CD4-positive, alpha-beta memory T cell (primary cell): Measurements from ENCODE around the gene INPP5A. TPM values are rescaled to one million over a fixed set of nuclear protein-coding genes. Genes with fewer than 3 reads are reported as not detected.

ENCODE experiments used
- CTCF ChIA-PET: fragments of 350-600 bp; sonication (Branson Sonifier 250); formaldehyde crosslinking; loops from one replicate; lab custom pipeline; 2021; ENCODE audit warnings: inconsistent platforms; ENCODE audit not compliant: partially characterized antibody; lab: Charles Lee
- POLR2A ChIA-PET: fragments of 350-600 bp; sonication (Branson Sonifier 250); formaldehyde crosslinking; loops from one replicate; lab custom pipeline; 2021; ENCODE audit not compliant: partially characterized antibody; lab: Charles Lee
- DNase-seq, 5 donors: peaks; one replicate each; pipeline versions ENCODE4 v3.0.0 to v3.0.0-alpha.2; 2020 to 2022; ENCODE audit warnings: mixed read lengths in 1 of 5
- H3K27ac ChIP-seq: one replicate; pipeline ENCODE4 v1.7.0; 2013; ENCODE audit warnings: low read depth, low read length
- H3K27me3 ChIP-seq: 2 replicates; pipeline ENCODE4 v1.7.0; 2013; ENCODE audit warnings: mild to moderate bottlenecking, low read length, moderate library complexity; ENCODE audit not compliant: insufficient read depth
- H3K36me3 ChIP-seq: 2 replicates; pipeline ENCODE4 v1.7.0; 2013; ENCODE audit warnings: mild to moderate bottlenecking, low read length, moderate library complexity; ENCODE audit not compliant: insufficient read depth
- H3K4me1 ChIP-seq: 2 replicates; pipeline ENCODE4 v1.7.0; 2013; ENCODE audit warnings: mild to moderate bottlenecking, low read length, moderate library complexity; ENCODE audit not compliant: insufficient read depth
- H3K4me3 ChIP-seq, 2 donors: one replicate each; pipeline ENCODE4 v1.7.0; 2013; ENCODE audit warnings: low read length in 2 of 2, mild to moderate bottlenecking in 1 of 2
- H3K9me3 ChIP-seq, 2 donors: one replicate each; pipeline ENCODE4 v1.7.0; 2013; ENCODE audit warnings: low read length in 2 of 2, control low read depth in 1 of 2; ENCODE audit not compliant: control insufficient read depth in 1 of 2
- H3K27ac Mint-ChIP-seq, 7 donors: one replicate each; pipeline ENCODE4 v1.8.0; 2020 to 2021; ENCODE audit warnings: mixed read lengths in 7 of 7, mild to moderate bottlenecking in 6 of 7, inconsistent platforms in 3 of 7, moderate library complexity in 3 of 7
- H3K27me3 Mint-ChIP-seq, 2 donors: one replicate each; pipeline ENCODE4 v1.8.0; 2020 to 2021; ENCODE audit warnings: mixed read lengths in 2 of 2
- H3K36me3 Mint-ChIP-seq, 2 donors: one replicate each; pipeline ENCODE4 v1.8.0; 2020 to 2021; ENCODE audit warnings: mixed read lengths in 2 of 2, inconsistent platforms in 1 of 2, mild to moderate bottlenecking in 1 of 2
- H3K4me1 Mint-ChIP-seq, 4 donors: one replicate each; pipeline ENCODE4 v1.8.0; 2020 to 2021; ENCODE audit warnings: mixed read lengths in 4 of 4, mild to moderate bottlenecking in 1 of 4
- H3K4me3 Mint-ChIP-seq, 8 donors: one replicate each; pipeline ENCODE4 v1.8.0; 2020 to 2021; ENCODE audit warnings: mixed read lengths in 8 of 8, mild to moderate bottlenecking in 7 of 8, moderate library complexity in 6 of 8, inconsistent platforms in 3 of 8
- H3K9me3 Mint-ChIP-seq, 8 donors: one replicate each; pipeline ENCODE4 v1.8.0; 2020 to 2021; ENCODE audit warnings: mixed read lengths in 8 of 8, mild to moderate bottlenecking in 5 of 8, inconsistent platforms in 3 of 8, moderate library complexity in 1 of 8
- intact Hi-C: fragments of 100-400 bp; cut with micrococcal nuclease; formaldehyde crosslinking; loops from one replicate; pipeline ENCODE4 v1.15.1; 2023
- polyA plus RNA-seq, 2 donors: library from polyadenylated mRNA; unstranded; fragments of 300-500 nt; fragmentation: Illumina TruSeq; gene quantifications; one replicate each; pipeline ENCODE4 v1.2.3, GENCODE V29; 2021
- total RNA-seq, 2 experiments: library from RNA; stranded (reverse); gene quantifications; one replicate each; pipeline ENCODE4 v1.2.3, GENCODE V29; 2021

The INPP5A gene
- total and polyA plus RNA-seq, 4 experiments from 2014 or later: 0.61 to 19.3 (median 10.8) TPM

GRCh38 chr10:132729810-132730572 is 192.4 kb downstream of the INPP5A start:
- no peak overlapping the region for H3K4me3 Mint-ChIP-seq
- Histone ChIP-seq H3K27ac (no peak overlapping the region), H3K4me1 (no peaks in the 10 kb centered on the region), H3K36me3 (no peaks in the 10 kb centered on the region), H3K4me3 (no peak overlapping the region), H3K27me3 (no peaks in the 10 kb centered on the region), H3K9me3 (no peaks in the 10 kb centered on the region)
- no peak for DNase-seq
- peaks cover 13 to 26% of the 10 kb centered on the region in 2 donors for H3K36me3 Mint-ChIP-seq
- intact Hi-C loops: no loop called here
- ChIA-PET CTCF (no interaction called here), POLR2A (interaction anchor here (1.1 kb wide), 1 partner anchor 17 kb away, joined by 3 read pairs; no protein-coding TSS in a partner anchor)
- H3K4me1 Mint-ChIP-seq: no peaks in the 10 kb centered on the region
- no peak overlapping the region for H3K27ac Mint-ChIP-seq
- no peaks in the 10 kb centered on the region for H3K27me3 Mint-ChIP-seq
- H3K9me3 Mint-ChIP-seq: peaks cover 0 to 2% (median 0%) of the 10 kb centered on the region in 8 donors

- H3K36me3 ChIP-seq: no peaks in the 10 kb centered on the region
- H3K4me1 ChIP-seq: no peaks in the 10 kb centered on the region
- Mint-ChIP-seq H3K36me3 (peaks cover 10 to 22% of the 10 kb centered on the region in 2 donors), H3K4me3 (no peak overlapping the region), H3K27ac (no peak overlapping the region), H3K4me1 (no peaks in the 10 kb centered on the region), H3K9me3 (peaks cover 0 to 2% (median 0%) of the 10 kb centered on the region in 8 donors), H3K27me3 (no peaks in the 10 kb centered on the region)
- intact Hi-C loops: no loop called here
- no peaks in the 10 kb centered on the region for H3K27me3 ChIP-seq
- ChIA-PET POLR2A (interaction anchor here (1.1 kb wide), 1 partner anchor 17 kb away, joined by 3 read pairs; no protein-coding TSS in a partner anchor), CTCF (no interaction called here)
- H3K27ac ChIP-seq: no peak overlapping the region
- no peaks in the 10 kb centered on the region for H3K9me3 ChIP-seq
- DNase-seq: no peak
- H3K4me3 ChIP-seq: no peak overlapping the region
Observed at GRCh38 chr10:132730573-132730953, 193.0 kb downstream of the INPP5A start.

- no peak for DNase-seq
- no peak overlapping the region for H3K27ac ChIP-seq
- no peaks in the 10 kb centered on the region for H3K36me3 ChIP-seq
- H3K9me3 ChIP-seq: no peaks in the 10 kb centered on the region
- no peak overlapping the region for H3K4me3 ChIP-seq
- Mint-ChIP-seq H3K36me3 (peaks cover 5 to 6% of the 10 kb centered on the region in 2 donors), H3K4me1 (no peaks in the 10 kb centered on the region), H3K4me3 (no peak overlapping the region), H3K27ac (no peak overlapping the region), H3K27me3 (no peaks in the 10 kb centered on the region), H3K9me3 (no peaks in the 10 kb centered on the region)
- POLR2A ChIA-PET: no interaction called here
- CTCF ChIA-PET: no interaction called here
- intact Hi-C loops: no loop called here
- H3K27me3 ChIP-seq: no peaks in the 10 kb centered on the region
- no peaks in the 10 kb centered on the region for H3K4me1 ChIP-seq
Observed at GRCh38 chr10:132732518-132732917, 194.9 kb downstream of the INPP5A start.

- Histone ChIP-seq H3K9me3 (no peaks in the 10 kb centered on the region), H3K36me3 (no peaks in the 10 kb centered on the region), H3K4me1 (no peaks in the 10 kb centered on the region), H3K27me3 (no peaks in the 10 kb centered on the region), H3K27ac (no peak overlapping the region), H3K4me3 (no peak overlapping the region)
- CTCF ChIA-PET: no interaction called here
- POLR2A ChIA-PET: no interaction called here
- Mint-ChIP-seq H3K4me3 (no peak overlapping the region), H3K27ac (no peak overlapping the region), H3K4me1 (no peaks in the 10 kb centered on the region), H3K9me3 (no peaks in the 10 kb centered on the region), H3K27me3 (no peaks in the 10 kb centered on the region), H3K36me3 (peaks cover 0 to 6% of the 10 kb centered on the region in 2 donors)
- DNase-seq: no peak
- intact Hi-C loops: no loop called here
Observed at GRCh38 chr10:132733926-132734325, 196.3 kb downstream of the INPP5A start.

GRCh38 chr10:132735341-132735775 is 197.8 kb downstream of the INPP5A start:
- no peak for DNase-seq
- CTCF ChIA-PET: no interaction called here
- Mint-ChIP-seq H3K36me3 (peaks cover 0 to 5% of the 10 kb centered on the region in 2 donors), H3K27me3 (no peaks in the 10 kb centered on the region), H3K27ac (peak overlapping the region in 1 of 7 donors; percentile 60), H3K9me3 (no peaks in the 10 kb centered on the region), H3K4me3 (no peak overlapping the region), H3K4me1 (peaks cover 0 to 2% (median 0%) of the 10 kb centered on the region in 4 donors)
- no peaks in the 10 kb centered on the region for H3K4me1 ChIP-seq
- H3K27me3 ChIP-seq: no peaks in the 10 kb centered on the region
- no peaks in the 10 kb centered on the region for H3K9me3 ChIP-seq
- H3K27ac ChIP-seq: no peak overlapping the region
- POLR2A ChIA-PET: no interaction called here
- H3K4me3 ChIP-seq: no peak overlapping the region
- H3K36me3 ChIP-seq: no peaks in the 10 kb centered on the region
- intact Hi-C loops: no loop called here

GRCh38 chr10:132735923-132736391 is 198.4 kb downstream of the INPP5A start:
- peaks cover 0 to 8% of the 10 kb centered on the region in 2 donors for H3K36me3 Mint-ChIP-seq
- H3K4me1 Mint-ChIP-seq: peaks cover 0 to 2% (median 0%) of the 10 kb centered on the region in 4 donors
- POLR2A ChIA-PET: no interaction called here
- CTCF ChIA-PET: no interaction called here
- Histone ChIP-seq H3K36me3 (no peaks in the 10 kb centered on the region), H3K4me1 (no peaks in the 10 kb centered on the region), H3K9me3 (no peaks in the 10 kb centered on the region), H3K4me3 (no peak overlapping the region), H3K27me3 (no peaks in the 10 kb centered on the region), H3K27ac (no peak overlapping the region)
- no peak overlapping the region for H3K4me3 Mint-ChIP-seq
- H3K9me3 Mint-ChIP-seq: no peaks in the 10 kb centered on the region
- DNase-seq: no peak
- H3K27me3 Mint-ChIP-seq: no peaks in the 10 kb centered on the region
- H3K27ac Mint-ChIP-seq: no peak overlapping the region
- intact Hi-C loops: no loop called here

- POLR2A ChIA-PET: no interaction called here
Observed at GRCh38 chr10:132737390-132738048, 199.9 kb downstream of the INPP5A start.

More at GRCh38 chr10:132737390-132738048, 199.9 kb downstream of the INPP5A start:
- H3K27ac ChIP-seq: no peak overlapping the region
- H3K36me3 ChIP-seq: no peaks in the 10 kb centered on the region
- H3K4me1 ChIP-seq: no peaks in the 10 kb centered on the region
- Mint-ChIP-seq H3K4me3 (no peak overlapping the region), H3K27ac (no peak overlapping the region), H3K36me3 (peaks cover 0 to 5% of the 10 kb centered on the region in 2 donors), H3K4me1 (peaks cover 0 to 2% (median 0%) of the 10 kb centered on the region in 4 donors), H3K9me3 (no peaks in the 10 kb centered on the region), H3K27me3 (no peaks in the 10 kb centered on the region)
- intact Hi-C loops: no loop called here
- H3K27me3 ChIP-seq: no peaks in the 10 kb centered on the region
- CTCF ChIA-PET: no interaction called here
- no peak overlapping the region for H3K4me3 ChIP-seq
- H3K9me3 ChIP-seq: no peaks in the 10 kb centered on the region
- DNase-seq: no peak
